COLO829 (cell line): ENCODE measurements around the gene DHCR7.

Experiments used
- DNase-seq: peaks from one replicate; pipeline ENCODE4 v3.0.0; 2012; ENCODE audit warnings: low spot score

The DHCR7 gene

GRCh38 chr11:71448257-71449171 is at the start of gene DHCR7:
DHCR7 (minus strand) TSS chr11:71448393; CDS start chr11:71444952, 3,441 bp downstream.
- peak; percentile 87 for DNase-seq

- DNase-seq: no peak
Measured at GRCh38 chr11:71496421-71496820, 48.2 kb upstream of the DHCR7 start.

- no peak for DNase-seq
Measured at GRCh38 chr11:71495286-71496230, 47.4 kb upstream of the DHCR7 start.

- no peak for DNase-seq
Measured at GRCh38 chr11:71491940-71492339, 43.7 kb upstream of the DHCR7 start.

- DNase-seq: no peak
Measured at GRCh38 chr11:71491531-71491930, 43.3 kb upstream of the DHCR7 start.

- DNase-seq: no peak
Measured at GRCh38 chr11:71490731-71491390, 42.7 kb upstream of the DHCR7 start.

GRCh38 chr11:71490044-71490730 is 42.0 kb upstream of the DHCR7 start:
- DNase-seq: no peak

- DNase-seq: no peak
Measured at GRCh38 chr11:71489311-71490043, 41.3 kb upstream of the DHCR7 start.

GRCh38 chr11:71488681-71489270 is 40.6 kb upstream of the DHCR7 start:
- DNase-seq: no peak

- no peak for DNase-seq
Measured at GRCh38 chr11:71486320-71486719, 38.1 kb upstream of the DHCR7 start.

- no peak for DNase-seq
Measured at GRCh38 chr11:71485466-71485865, 37.3 kb upstream of the DHCR7 start.

- DNase-seq: no peak
Measured at GRCh38 chr11:71485063-71485399, 36.8 kb upstream of the DHCR7 start.

- no peak for DNase-seq
Measured at GRCh38 chr11:71484248-71485062, 36.3 kb upstream of the DHCR7 start.

- DNase-seq: no peak
Measured at GRCh38 chr11:71483692-71484091, 35.5 kb upstream of the DHCR7 start.

GRCh38 chr11:71482746-71483364 is 34.7 kb upstream of the DHCR7 start:
- no peak for DNase-seq

GRCh38 chr11:71482216-71482615 is 34.0 kb upstream of the DHCR7 start:
- DNase-seq: no peak

GRCh38 chr11:71481101-71481960 is 33.1 kb upstream of the DHCR7 start:
- DNase-seq: no peak

GRCh38 chr11:71478528-71478840 is 30.3 kb upstream of the DHCR7 start:
- DNase-seq: no peak
